WTC11 (cell line): Measurements from ENCODE around the gene TMEM50A.
"Not testable (repeated sequence)": the region's sequence is repeated elsewhere in the genome, so short reads cannot be mapped to it uniquely, and the experiment has no call there.

Experiments
- CREB1 ChIP-seq: sonication (generic); formaldehyde crosslinking; IDR thresholded peaks from 2 replicates; pipeline ENCODE4 v1.8.0; 2023; ENCODE audit warnings: mild to moderate bottlenecking, missing genetic modification reagents
- CREM ChIP-seq: sonication (generic); formaldehyde crosslinking; IDR thresholded peaks from 2 replicates; pipeline ENCODE4 v1.8.1; 2022; ENCODE audit warnings: mild to moderate bottlenecking, missing genetic modification reagents, moderate library complexity
- FOXJ3 ChIP-seq: sonication (generic); formaldehyde crosslinking; IDR thresholded peaks from 2 replicates; pipeline ENCODE4 v1.9.0; 2021; ENCODE audit warnings: missing genetic modification reagents, mild to moderate bottlenecking, borderline replicate concordance
- JUN ChIP-seq: sonication (generic); formaldehyde crosslinking; IDR thresholded peaks from 2 replicates; pipeline ENCODE4 v1.8.0; 2023; ENCODE audit warnings: mild to moderate bottlenecking, missing genetic modification reagents
- KAT7 ChIP-seq: sonication (generic); formaldehyde crosslinking; IDR thresholded peaks from 2 replicates; pipeline ENCODE4 v1.8.1; 2023; ENCODE audit warnings: missing genetic modification reagents, mild to moderate bottlenecking, borderline replicate concordance
- MYBL2 ChIP-seq: sonication (generic); formaldehyde crosslinking; IDR thresholded peaks from 2 replicates; pipeline ENCODE4 v1.8.1; 2023; ENCODE audit warnings: mild to moderate bottlenecking, moderate library complexity, missing genetic modification reagents
- NR3C1 ChIP-seq: sonication (generic); formaldehyde crosslinking; conservative IDR thresholded peaks from 2 replicates; pipeline ENCODE4 v1.8.1; 2023; ENCODE audit warnings: low read depth, mild to moderate bottlenecking, missing genetic modification reagents
- TF ChIP-seq, protein P1 (sequence below): fragments of 200-600 bp; IDR thresholded peaks from 2 replicates; pipeline ENCODE4 v1.8.0; 2022; ENCODE audit warnings: antibody characterized with exemption
- TF ChIP-seq, protein P2 (sequence below): fragments of 250-450 bp; sonication (Bioruptor Pico); IDR thresholded peaks from 2 replicates; pipeline ENCODE4 v2.1.2; 2022; ENCODE audit warnings: mild to moderate bottlenecking, moderate library complexity
- TF ChIP-seq, protein P3 (sequence below): sonication (generic); formaldehyde crosslinking; IDR thresholded peaks from 2 replicates; pipeline ENCODE4 v1.8.1; 2023; ENCODE audit warnings: mild to moderate bottlenecking, missing genetic modification reagents, moderate library complexity
- TF ChIP-seq, protein P4 (sequence below): sonication (generic); formaldehyde crosslinking; IDR thresholded peaks from 2 replicates; pipeline ENCODE4 v1.8.0; 2022; ENCODE audit warnings: missing genetic modification reagents
- TF ChIP-seq, protein P5 (sequence below): sonication (generic); formaldehyde crosslinking; IDR thresholded peaks from 2 replicates; pipeline ENCODE4 v1.8.1; 2022; ENCODE audit warnings: low read depth, mild to moderate bottlenecking, moderate library complexity, missing genetic modification reagents, borderline replicate concordance
- TF ChIP-seq, protein P6 (sequence below): sonication (generic); formaldehyde crosslinking; IDR thresholded peaks from 2 replicates; pipeline ENCODE4 v1.8.1; 2023; ENCODE audit warnings: mild to moderate bottlenecking, moderate library complexity, missing genetic modification reagents
- TF ChIP-seq, protein P7 (sequence below): sonication (generic); formaldehyde crosslinking; IDR thresholded peaks from 2 replicates; pipeline ENCODE4 v1.8.0; 2022; ENCODE audit warnings: mild to moderate bottlenecking, missing genetic modification reagents

DNA sequence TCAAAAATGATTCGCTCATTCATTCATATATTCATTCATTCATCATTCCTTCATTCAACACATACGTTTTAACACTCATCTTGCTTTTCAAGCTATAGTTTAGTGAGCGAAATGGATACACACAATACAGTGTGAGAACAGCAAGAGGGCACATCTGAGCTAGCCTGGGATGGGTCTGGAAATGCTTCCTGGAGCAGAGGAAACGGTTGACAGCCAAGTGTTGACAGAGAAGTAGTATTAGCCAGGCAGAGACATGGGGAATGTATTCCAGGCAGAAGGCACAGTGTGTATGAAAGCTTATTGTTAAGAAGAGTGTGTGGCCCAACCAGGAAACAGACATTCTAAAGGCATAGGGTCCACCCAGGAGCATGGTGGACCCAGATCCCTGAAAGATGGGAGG, 33.2 kb upstream of the TMEM50A start:
- TF ChIP-seq CREB1; CREM (CRISPR knock-in tag); JUN (CRISPR knock-in tag); MYBL2 (CRISPR knock-in tag); NR3C1 (CRISPR knock-in tag); KAT7 (CRISPR knock-in tag); FOXJ3: not testable (repeated sequence)
- TF ChIP-seq, protein P1, sequence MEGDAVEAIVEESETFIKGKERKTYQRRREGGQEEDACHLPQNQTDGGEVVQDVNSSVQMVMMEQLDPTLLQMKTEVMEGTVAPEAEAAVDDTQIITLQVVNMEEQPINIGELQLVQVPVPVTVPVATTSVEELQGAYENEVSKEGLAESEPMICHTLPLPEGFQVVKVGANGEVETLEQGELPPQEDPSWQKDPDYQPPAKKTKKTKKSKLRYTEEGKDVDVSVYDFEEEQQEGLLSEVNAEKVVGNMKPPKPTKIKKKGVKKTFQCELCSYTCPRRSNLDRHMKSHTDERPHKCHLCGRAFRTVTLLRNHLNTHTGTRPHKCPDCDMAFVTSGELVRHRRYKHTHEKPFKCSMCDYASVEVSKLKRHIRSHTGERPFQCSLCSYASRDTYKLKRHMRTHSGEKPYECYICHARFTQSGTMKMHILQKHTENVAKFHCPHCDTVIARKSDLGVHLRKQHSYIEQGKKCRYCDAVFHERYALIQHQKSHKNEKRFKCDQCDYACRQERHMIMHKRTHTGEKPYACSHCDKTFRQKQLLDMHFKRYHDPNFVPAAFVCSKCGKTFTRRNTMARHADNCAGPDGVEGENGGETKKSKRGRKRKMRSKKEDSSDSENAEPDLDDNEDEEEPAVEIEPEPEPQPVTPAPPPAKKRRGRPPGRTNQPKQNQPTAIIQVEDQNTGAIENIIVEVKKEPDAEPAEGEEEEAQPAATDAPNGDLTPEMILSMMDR: not testable (repeated sequence)
- TF ChIP-seq, protein P2, sequence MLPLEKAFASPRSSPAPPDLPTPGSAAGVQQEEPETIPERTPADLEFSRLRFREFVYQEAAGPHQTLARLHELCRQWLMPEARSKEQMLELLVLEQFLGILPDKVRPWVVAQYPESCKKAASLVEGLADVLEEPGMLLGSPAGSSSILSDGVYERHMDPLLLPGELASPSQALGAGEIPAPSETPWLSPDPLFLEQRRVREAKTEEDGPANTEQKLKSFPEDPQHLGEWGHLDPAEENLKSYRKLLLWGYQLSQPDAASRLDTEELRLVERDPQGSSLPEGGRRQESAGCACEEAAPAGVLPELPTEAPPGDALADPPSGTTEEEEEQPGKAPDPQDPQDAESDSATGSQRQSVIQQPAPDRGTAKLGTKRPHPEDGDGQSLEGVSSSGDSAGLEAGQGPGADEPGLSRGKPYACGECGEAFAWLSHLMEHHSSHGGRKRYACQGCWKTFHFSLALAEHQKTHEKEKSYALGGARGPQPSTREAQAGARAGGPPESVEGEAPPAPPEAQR (CRISPR knock-in tag): not testable (repeated sequence)
- TF ChIP-seq, protein P3, sequence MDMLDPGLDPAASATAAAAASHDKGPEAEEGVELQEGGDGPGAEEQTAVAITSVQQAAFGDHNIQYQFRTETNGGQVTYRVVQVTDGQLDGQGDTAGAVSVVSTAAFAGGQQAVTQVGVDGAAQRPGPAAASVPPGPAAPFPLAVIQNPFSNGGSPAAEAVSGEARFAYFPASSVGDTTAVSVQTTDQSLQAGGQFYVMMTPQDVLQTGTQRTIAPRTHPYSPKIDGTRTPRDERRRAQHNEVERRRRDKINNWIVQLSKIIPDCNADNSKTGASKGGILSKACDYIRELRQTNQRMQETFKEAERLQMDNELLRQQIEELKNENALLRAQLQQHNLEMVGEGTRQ: not testable (repeated sequence)
- TF ChIP-seq, protein P4, sequence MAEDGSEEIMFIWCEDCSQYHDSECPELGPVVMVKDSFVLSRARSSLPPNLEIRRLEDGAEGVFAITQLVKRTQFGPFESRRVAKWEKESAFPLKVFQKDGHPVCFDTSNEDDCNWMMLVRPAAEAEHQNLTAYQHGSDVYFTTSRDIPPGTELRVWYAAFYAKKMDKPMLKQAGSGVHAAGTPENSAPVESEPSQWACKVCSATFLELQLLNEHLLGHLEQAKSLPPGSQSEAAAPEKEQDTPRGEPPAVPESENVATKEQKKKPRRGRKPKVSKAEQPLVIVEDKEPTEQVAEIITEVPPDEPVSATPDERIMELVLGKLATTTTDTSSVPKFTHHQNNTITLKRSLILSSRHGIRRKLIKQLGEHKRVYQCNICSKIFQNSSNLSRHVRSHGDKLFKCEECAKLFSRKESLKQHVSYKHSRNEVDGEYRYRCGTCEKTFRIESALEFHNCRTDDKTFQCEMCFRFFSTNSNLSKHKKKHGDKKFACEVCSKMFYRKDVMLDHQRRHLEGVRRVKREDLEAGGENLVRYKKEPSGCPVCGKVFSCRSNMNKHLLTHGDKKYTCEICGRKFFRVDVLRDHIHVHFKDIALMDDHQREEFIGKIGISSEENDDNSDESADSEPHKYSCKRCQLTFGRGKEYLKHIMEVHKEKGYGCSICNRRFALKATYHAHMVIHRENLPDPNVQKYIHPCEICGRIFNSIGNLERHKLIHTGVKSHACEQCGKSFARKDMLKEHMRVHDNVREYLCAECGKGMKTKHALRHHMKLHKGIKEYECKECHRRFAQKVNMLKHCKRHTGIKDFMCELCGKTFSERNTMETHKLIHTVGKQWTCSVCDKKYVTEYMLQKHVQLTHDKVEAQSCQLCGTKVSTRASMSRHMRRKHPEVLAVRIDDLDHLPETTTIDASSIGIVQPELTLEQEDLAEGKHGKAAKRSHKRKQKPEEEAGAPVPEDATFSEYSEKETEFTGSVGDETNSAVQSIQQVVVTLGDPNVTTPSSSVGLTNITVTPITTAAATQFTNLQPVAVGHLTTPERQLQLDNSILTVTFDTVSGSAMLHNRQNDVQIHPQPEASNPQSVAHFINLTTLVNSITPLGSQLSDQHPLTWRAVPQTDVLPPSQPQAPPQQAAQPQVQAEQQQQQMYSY (CRISPR knock-in tag): not testable (repeated sequence)
- TF ChIP-seq, protein P5, sequence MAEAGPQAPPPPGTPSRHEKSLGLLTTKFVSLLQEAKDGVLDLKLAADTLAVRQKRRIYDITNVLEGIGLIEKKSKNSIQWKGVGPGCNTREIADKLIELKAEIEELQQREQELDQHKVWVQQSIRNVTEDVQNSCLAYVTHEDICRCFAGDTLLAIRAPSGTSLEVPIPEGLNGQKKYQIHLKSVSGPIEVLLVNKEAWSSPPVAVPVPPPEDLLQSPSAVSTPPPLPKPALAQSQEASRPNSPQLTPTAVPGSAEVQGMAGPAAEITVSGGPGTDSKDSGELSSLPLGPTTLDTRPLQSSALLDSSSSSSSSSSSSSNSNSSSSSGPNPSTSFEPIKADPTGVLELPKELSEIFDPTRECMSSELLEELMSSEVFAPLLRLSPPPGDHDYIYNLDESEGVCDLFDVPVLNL: not testable (repeated sequence)
- TF ChIP-seq, protein P6, sequence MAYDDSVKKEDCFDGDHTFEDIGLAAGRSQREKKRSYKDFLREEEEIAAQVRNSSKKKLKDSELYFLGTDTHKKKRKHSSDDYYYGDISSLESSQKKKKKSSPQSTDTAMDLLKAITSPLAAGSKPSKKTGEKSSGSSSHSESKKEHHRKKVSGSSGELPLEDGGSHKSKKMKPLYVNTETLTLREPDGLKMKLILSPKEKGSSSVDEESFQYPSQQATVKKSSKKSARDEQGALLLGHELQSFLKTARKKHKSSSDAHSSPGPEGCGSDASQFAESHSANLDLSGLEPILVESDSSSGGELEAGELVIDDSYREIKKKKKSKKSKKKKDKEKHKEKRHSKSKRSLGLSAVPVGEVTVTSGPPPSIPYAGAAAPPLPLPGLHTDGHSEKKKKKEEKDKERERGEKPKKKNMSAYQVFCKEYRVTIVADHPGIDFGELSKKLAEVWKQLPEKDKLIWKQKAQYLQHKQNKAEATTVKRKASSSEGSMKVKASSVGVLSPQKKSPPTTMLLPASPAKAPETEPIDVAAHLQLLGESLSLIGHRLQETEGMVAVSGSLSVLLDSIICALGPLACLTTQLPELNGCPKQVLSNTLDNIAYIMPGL (CRISPR knock-in tag): not testable (repeated sequence)
- TF ChIP-seq, protein P7, sequence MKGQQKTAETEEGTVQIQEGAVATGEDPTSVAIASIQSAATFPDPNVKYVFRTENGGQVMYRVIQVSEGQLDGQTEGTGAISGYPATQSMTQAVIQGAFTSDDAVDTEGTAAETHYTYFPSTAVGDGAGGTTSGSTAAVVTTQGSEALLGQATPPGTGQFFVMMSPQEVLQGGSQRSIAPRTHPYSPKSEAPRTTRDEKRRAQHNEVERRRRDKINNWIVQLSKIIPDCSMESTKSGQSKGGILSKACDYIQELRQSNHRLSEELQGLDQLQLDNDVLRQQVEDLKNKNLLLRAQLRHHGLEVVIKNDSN (CRISPR knock-in tag): not testable (repeated sequence)
